Osteocyte (in vitro differentiated cells): ENCODE measurements around the gene AMBP. TPM values are rescaled to one million over a fixed set of nuclear protein-coding genes. Genes with fewer than 3 reads are reported as not detected.

Source experiments
- DNase-seq: peaks from one replicate; pipeline ENCODE4 v3.0.0; 2021; ENCODE audit warnings: mixed read lengths; ENCODE audit not compliant: unreplicated experiment; ENCODE audit errors: extremely low spot score
- H3K27ac Mint-ChIP-seq: one replicate; pipeline ENCODE4 v1.8.0; 2021; ENCODE audit warnings: mild to moderate bottlenecking, mixed read lengths; ENCODE audit not compliant: unreplicated experiment
- H3K27me3 Mint-ChIP-seq: one replicate; pipeline ENCODE4 v1.8.0; 2021; ENCODE audit warnings: mixed read lengths; ENCODE audit not compliant: unreplicated experiment
- H3K36me3 Mint-ChIP-seq: one replicate; pipeline ENCODE4 v1.8.0; 2021; ENCODE audit warnings: mixed read lengths; ENCODE audit not compliant: unreplicated experiment
- H3K4me1 Mint-ChIP-seq: one replicate; pipeline ENCODE4 v1.8.0; 2021; ENCODE audit warnings: mixed read lengths; ENCODE audit not compliant: unreplicated experiment
- H3K4me3 Mint-ChIP-seq: one replicate; pipeline ENCODE4 v1.8.0; 2021; ENCODE audit warnings: mild to moderate bottlenecking, moderate library complexity, mixed read lengths; ENCODE audit not compliant: unreplicated experiment
- H3K9me3 Mint-ChIP-seq: one replicate; pipeline ENCODE4 v1.8.0; 2021; ENCODE audit warnings: mixed read lengths; ENCODE audit not compliant: unreplicated experiment
- CTCF ChIP-seq: fragments of 200-600 bp; sonication (generic); IDR thresholded peaks from 2 replicates; pipeline ENCODE4 v1.5.0; 2021; ENCODE audit warnings: antibody characterized with exemption, mild to moderate bottlenecking, moderate library complexity
- total RNA-seq: library from RNA; stranded (reverse); gene quantifications from 2 replicates; pipeline ENCODE4 v1.2.1, GENCODE V29; 2021

The AMBP gene
- total RNA-seq, 1 donor from 2014 or later: not detected

GRCh38 chr9:114120192-114121014, 42.3 kb upstream of the AMBP start:
- Mint-ChIP-seq H3K4me3 (no peak overlapping the region), H3K9me3 (no peaks in the 10 kb centered on the region), H3K4me1 (peaks cover 3% of the 10 kb centered on the region), H3K36me3 (no peaks in the 10 kb centered on the region), H3K27ac (no peak overlapping the region), H3K27me3 (peaks cover 38% of the 10 kb centered on the region)
- no peak for TF ChIP-seq CTCF
- no peak for DNase-seq

- DNase-seq: no peak
- Mint-ChIP-seq H3K27me3 (peaks cover 39% of the 10 kb centered on the region), H3K27ac (no peak overlapping the region), H3K9me3 (no peaks in the 10 kb centered on the region), H3K4me1 (peaks cover 3% of the 10 kb centered on the region), H3K36me3 (no peaks in the 10 kb centered on the region), H3K4me3 (no peak overlapping the region)
- no peak for TF ChIP-seq CTCF
Observed at GRCh38 chr9:114119242-114120191, 41.4 kb upstream of the AMBP start.

- H3K4me3 Mint-ChIP-seq: no peak overlapping the region
- TF ChIP-seq CTCF: no peak
- no peak for DNase-seq
- peaks cover 48% of the 10 kb centered on the region for H3K27me3 Mint-ChIP-seq
- peaks cover 3% of the 10 kb centered on the region for H3K4me1 Mint-ChIP-seq
- no peaks in the 10 kb centered on the region for H3K9me3 Mint-ChIP-seq
- H3K36me3 Mint-ChIP-seq: no peaks in the 10 kb centered on the region
- H3K27ac Mint-ChIP-seq: no peak overlapping the region
Observed at GRCh38 chr9:114117996-114118830, 40.1 kb upstream of the AMBP start.

GRCh38 chr9:114117614-114117995, 39.5 kb upstream of the AMBP start:
- H3K4me1 Mint-ChIP-seq: peaks cover 7% of the 10 kb centered on the region
- no peak overlapping the region for H3K4me3 Mint-ChIP-seq
- no peak for TF ChIP-seq CTCF
- H3K36me3 Mint-ChIP-seq: no peaks in the 10 kb centered on the region
- no peak overlapping the region for H3K27ac Mint-ChIP-seq
- DNase-seq: no peak
- H3K27me3 Mint-ChIP-seq: peaks cover 54% of the 10 kb centered on the region
- H3K9me3 Mint-ChIP-seq: no peaks in the 10 kb centered on the region
